Skeletal muscle tissue (tissue), 4 donors: ENCODE measurements around the gene TTC32. TPM values are rescaled to one million over a fixed set of nuclear protein-coding genes. Genes with fewer than 3 reads are reported as not detected.
"Not testable (repeated sequence)": the region's sequence is repeated elsewhere in the genome, so short reads cannot be mapped to it uniquely, and the experiment has no call there.

Source experiments
- H3K27ac ChIP-seq: one replicate; pipeline ENCODE4 v1.7.0; 2013; ENCODE audit warnings: mild to moderate bottlenecking, low read depth, low read length, inconsistent platforms
- H3K27me3 ChIP-seq, 3 donors: one replicate each; pipeline ENCODE4 v1.7.0; 2013; ENCODE audit warnings: low read length in 3 of 3; ENCODE audit not compliant: control insufficient read depth in 3 of 3, insufficient read depth in 3 of 3
- H3K36me3 ChIP-seq, 3 donors: one replicate each; pipeline ENCODE4 v1.7.0; 2013; ENCODE audit warnings: low read length in 3 of 3; ENCODE audit not compliant: control insufficient read depth in 3 of 3, insufficient read depth in 3 of 3
- H3K4me1 ChIP-seq, 3 donors: one replicate each; pipeline ENCODE4 v1.7.0; 2013; ENCODE audit warnings: low read length in 3 of 3, mild to moderate bottlenecking in 3 of 3; ENCODE audit not compliant: control insufficient read depth in 3 of 3, insufficient read depth in 3 of 3
- H3K4me3 ChIP-seq, 3 donors: one replicate each; pipeline ENCODE4 v1.7.0; 2013; ENCODE audit warnings: low read length in 3 of 3
- H3K9ac ChIP-seq, 3 donors: one replicate each; pipeline ENCODE4 v1.7.0; 2013; ENCODE audit warnings: low read length in 3 of 3, mild to moderate bottlenecking in 3 of 3, moderate library complexity in 2 of 3, low read depth in 1 of 3
- H3K9me3 ChIP-seq, 3 donors: one replicate each; pipeline ENCODE4 v1.7.0; 2013; ENCODE audit warnings: low read length in 3 of 3; ENCODE audit not compliant: control insufficient read depth in 3 of 3
- total RNA-seq: library from RNA; depleted of rRNA; stranded (reverse); fragments of >200 nt; gene quantifications from one replicate; pipeline ENCODE4 v1.2.3, GENCODE V29; 2014
- donor health status: Osteomylitis.

TTC32 gene
- total RNA-seq, 1 donor from 2014 or later, result 2.6 TPM

GRCh38 chr2:19932928-19933327 is 31.1 kb upstream of the TTC32 start:
- no peak overlapping the region for H3K4me3 ChIP-seq
- no peak overlapping the region for H3K9ac ChIP-seq
- H3K36me3 ChIP-seq, result peaks cover 7 to 30% (median 19%) of the 10 kb centered on the region in 3 donors
- H3K27me3 ChIP-seq, result no peaks in the 10 kb centered on the region
- H3K9me3 ChIP-seq, result no peaks in the 10 kb centered on the region
- no peaks in the 10 kb centered on the region for H3K4me1 ChIP-seq
- no peak overlapping the region for H3K27ac ChIP-seq

- Histone ChIP-seq H3K9ac (no peak overlapping the region), H3K9me3 (no peaks in the 10 kb centered on the region), H3K4me3 (no peak overlapping the region), H3K27me3 (no peaks in the 10 kb centered on the region), H3K4me1 (no peaks in the 10 kb centered on the region), H3K36me3 (peaks cover 0 to 11% (median 5%) of the 10 kb centered on the region in 3 donors), H3K27ac (no peak overlapping the region)
Observed at GRCh38 chr2:19929226-19929625, 27.4 kb upstream of the TTC32 start.

- not testable (repeated sequence) for H3K27me3 ChIP-seq, H3K27ac ChIP-seq, H3K4me3 ChIP-seq, H3K9ac ChIP-seq, H3K9me3 ChIP-seq, H3K4me1 ChIP-seq
- peaks cover 0 to 11% (median 5%) of the 10 kb centered on the region in 3 donors for H3K36me3 ChIP-seq
Observed at GRCh38 chr2:19927816-19928215, 26.0 kb upstream of the TTC32 start.

GRCh38 chr2:19924526-19924925 is 22.7 kb upstream of the TTC32 start:
- H3K27ac ChIP-seq, H3K9ac ChIP-seq, H3K9me3 ChIP-seq, H3K36me3 ChIP-seq, H3K27me3 ChIP-seq, H3K4me3 ChIP-seq, H3K4me1 ChIP-seq: not testable (repeated sequence)

- not testable (repeated sequence) for H3K27ac ChIP-seq, H3K9ac ChIP-seq, H3K27me3 ChIP-seq, H3K9me3 ChIP-seq, H3K36me3 ChIP-seq, H3K4me3 ChIP-seq, H3K4me1 ChIP-seq
Observed at GRCh38 chr2:19922188-19922587, 20.4 kb upstream of the TTC32 start.

GRCh38 chr2:19916385-19916950 is 14.7 kb upstream of the TTC32 start:
- no peaks in the 10 kb centered on the region for H3K4me1 ChIP-seq
- H3K27ac ChIP-seq, result no peak overlapping the region
- H3K4me3 ChIP-seq, result no peak overlapping the region
- no peaks in the 10 kb centered on the region for H3K36me3 ChIP-seq
- H3K9me3 ChIP-seq, result no peaks in the 10 kb centered on the region
- H3K9ac ChIP-seq, result no peak overlapping the region
- H3K27me3 ChIP-seq, result no peaks in the 10 kb centered on the region

- Histone ChIP-seq H3K9me3 (no peaks in the 10 kb centered on the region), H3K9ac (no peak overlapping the region), H3K4me3 (no peak overlapping the region), H3K27ac (no peak overlapping the region), H3K36me3 (no peaks in the 10 kb centered on the region), H3K4me1 (no peaks in the 10 kb centered on the region), H3K27me3 (no peaks in the 10 kb centered on the region)
Observed at GRCh38 chr2:19914266-19914975, 12.6 kb upstream of the TTC32 start.

- H3K4me1 ChIP-seq, result no peaks in the 10 kb centered on the region
- no peaks in the 10 kb centered on the region for H3K27me3 ChIP-seq
- H3K36me3 ChIP-seq, result no peaks in the 10 kb centered on the region
- no peak overlapping the region for H3K9ac ChIP-seq
- no peaks in the 10 kb centered on the region for H3K9me3 ChIP-seq
- H3K4me3 ChIP-seq, result no peak overlapping the region
- H3K27ac ChIP-seq, result no peak overlapping the region
Observed at GRCh38 chr2:19911808-19912509, 10.2 kb upstream of the TTC32 start.

GRCh38 chr2:19902216-19902740 is 495 bp upstream of the TTC32 start:
- Histone ChIP-seq H3K9me3 (no peaks in the 10 kb centered on the region), H3K27ac (peak overlapping the region; percentile 98), H3K9ac (peak overlapping the region; percentile 91 to 100 (median 95)), H3K4me3 (peak overlapping the region; percentile 98 to 100 (median 99)), H3K36me3 (no peaks in the 10 kb centered on the region), H3K4me1 (peaks cover 20 to 30% (median 27%) of the 10 kb centered on the region in 3 donors), H3K27me3 (no peaks in the 10 kb centered on the region)

- Histone ChIP-seq H3K4me3 (peak overlapping the region; percentile 98 to 100 (median 99)), H3K36me3 (no peaks in the 10 kb centered on the region), H3K4me1 (peaks cover 20 to 30% (median 27%) of the 10 kb centered on the region in 3 donors), H3K9me3 (no peaks in the 10 kb centered on the region), H3K27ac (peak overlapping the region; percentile 98), H3K9ac (peak overlapping the region; percentile 91 to 100 (median 95)), H3K27me3 (no peaks in the 10 kb centered on the region)
Observed at GRCh38 chr2:19900931-19901441, 797 bp downstream of the TTC32 start.
